Fibroblast of lung (primary cell): ENCODE measurements around the gene SPPL3. TPM values are rescaled to one million over a fixed set of nuclear protein-coding genes. Genes with fewer than 3 reads are reported as not detected.

ENCODE experiments used
- DNase-seq, 2 donors: peaks; one replicate each; pipeline versions ENCODE4 v3.0.0 to v3.0.0-alpha.2; 2010; ENCODE audit warnings: low read depth in 2 of 2
- H2AFZ ChIP-seq: 2 replicates; pipeline ENCODE4 v1.5.1; 2012; ENCODE audit warnings: low read length, control low read depth, inconsistent platforms
- H3K27ac ChIP-seq: 2 replicates; pipeline ENCODE4 v1.5.1; 2011; ENCODE audit warnings: low read length, control low read depth; ENCODE audit not compliant: insufficient read depth
- H3K27me3 ChIP-seq: 2 replicates; pipeline ENCODE4 v1.5.1; 2011; ENCODE audit warnings: mild to moderate bottlenecking, low read length; ENCODE audit not compliant: control insufficient read depth, insufficient read depth
- H3K36me3 ChIP-seq: 2 replicates; pipeline ENCODE4 v1.5.1; 2011; ENCODE audit warnings: low read length; ENCODE audit not compliant: control insufficient read depth, insufficient read depth
- H3K4me1 ChIP-seq: 2 replicates; pipeline ENCODE4 v1.5.1; 2011; ENCODE audit warnings: low read length; ENCODE audit not compliant: control insufficient read depth, insufficient read depth; ENCODE audit errors: extremely low read depth
- H3K4me2 ChIP-seq: 2 replicates; pipeline ENCODE4 v1.5.1; 2011; ENCODE audit warnings: low read length, control low read depth; ENCODE audit not compliant: insufficient read depth; ENCODE audit errors: extremely low read depth
- H3K4me3 ChIP-seq, 4 experiments: fragments of 200-600 bp in 1 of 4; sonication (generic) in 1 of 4; replicated peaks in 1 of 4; 2 replicates each; pipeline ENCODE4 v1.5.1; 2011 to 2016; ENCODE audit warnings: low read length in 4 of 4, low read depth in 3 of 4, mild to moderate bottlenecking in 3 of 4, control low read depth in 2 of 4, inconsistent platforms in 1 of 4, mixed read lengths in 1 of 4; ENCODE audit not compliant: insufficient read depth in 1 of 4; ENCODE audit errors: control extremely low read depth in 1 of 4
- H3K79me2 ChIP-seq: 2 replicates; pipeline ENCODE4 v1.5.1; 2012; ENCODE audit warnings: mild to moderate bottlenecking, low read length, inconsistent platforms; ENCODE audit not compliant: control insufficient read depth, insufficient read depth
- H3K9ac ChIP-seq: 2 replicates; pipeline ENCODE4 v1.5.1; 2011; ENCODE audit warnings: mild to moderate bottlenecking, low read length, control low read depth; ENCODE audit not compliant: insufficient read depth
- H3K9me3 ChIP-seq: 2 replicates; pipeline ENCODE4 v1.5.1; 2012; ENCODE audit warnings: low read depth, low read length; ENCODE audit not compliant: control insufficient read depth, insufficient read depth
- H4K20me1 ChIP-seq: 2 replicates; pipeline ENCODE4 v1.5.1; 2011; ENCODE audit warnings: low read length; ENCODE audit not compliant: control insufficient read depth, insufficient read depth; ENCODE audit errors: extremely low read depth
- CTCF ChIP-seq, 2 donors: IDR thresholded peaks in 1 of 2; conservative IDR thresholded peaks in 1 of 2; 1 replicate in 1 of 2; 2 replicates in 1 of 2; pipeline ENCODE4 v1.5.1; 2011 to 2012; ENCODE audit warnings: low read length in 2 of 2, control low read depth in 1 of 2, inconsistent platforms in 1 of 2, low read depth in 1 of 2, mild to moderate bottlenecking in 1 of 2
- EZH2 ChIP-seq: IDR thresholded peaks from 2 replicates; pipeline ENCODE4 v1.5.1; 2012; ENCODE audit warnings: low read length, control low read depth, mild to moderate bottlenecking; ENCODE audit errors: missing control alignments
- polyA plus RNA-seq, 2 donors: library from polyadenylated mRNA; depleted of rRNA in 1 of 2; stranded (reverse) in 1 of 2; unstranded in 1 of 2; fragments of >200 nt; gene quantifications; 2 replicates each; pipeline ENCODE4 v1.2.1, GENCODE V29; 2011 to 2012; ENCODE audit warnings: missing spikeins in 1 of 2
- total RNA-seq: library from RNA; depleted of rRNA; stranded (reverse); fragments of >200 nt; gene quantifications from 2 replicates; pipeline ENCODE4 v1.2.1, GENCODE V29; 2014

SPPL3 gene
- total and polyA plus RNA-seq, 2 donors (not counting 1 experiment from before 2014, with no cell fraction given) = 7.1 to 41.4 TPM

- Histone ChIP-seq H3K36me3 (no peaks in the 10 kb centered on the region), H3K9ac (no peak overlapping the region), H3K4me1 (no peaks in the 10 kb centered on the region), H3K27ac (no peak overlapping the region), H3K79me2 (no peaks in the 10 kb centered on the region), H3K27me3 (no peaks in the 10 kb centered on the region), H3K4me3 (no peak overlapping the region), H3K9me3 (no peaks in the 10 kb centered on the region), H4K20me1 (no peaks in the 10 kb centered on the region), H2AFZ (no peak overlapping the region), H3K4me2 (no peak overlapping the region)
- no peak for TF ChIP-seq CTCF (conservative IDR thresholded peaks at IDR 0.05 in 1 of 2, IDR thresholded peaks at IDR 0.05 in 1 of 2; ENCODE audit: low read depth in 1 of 2, low read length in 2 of 2)
- no peak for TF ChIP-seq EZH2
- DNase-seq = peak in 1 of 2 donors; percentile 23
Measured at GRCh38 chr12:120855823-120856588, 48.2 kb downstream of the SPPL3 start.

- no peaks in the 10 kb centered on the region for H3K9me3 ChIP-seq
- no peak overlapping the region for H3K4me3 ChIP-seq
- H3K4me2 ChIP-seq = no peak overlapping the region
- no peak overlapping the region for H3K27ac ChIP-seq
- TF ChIP-seq CTCF (conservative IDR thresholded peaks at IDR 0.05 in 1 of 2, IDR thresholded peaks at IDR 0.05 in 1 of 2; ENCODE audit: low read depth in 1 of 2, low read length in 2 of 2) (no peak), EZH2 (no peak)
- no peak for DNase-seq
- no peak overlapping the region for H2AFZ ChIP-seq
- H3K36me3 ChIP-seq = no peaks in the 10 kb centered on the region
- H3K27me3 ChIP-seq = no peaks in the 10 kb centered on the region
- H3K4me1 ChIP-seq = no peaks in the 10 kb centered on the region
- no peaks in the 10 kb centered on the region for H3K79me2 ChIP-seq
- no peak overlapping the region for H3K9ac ChIP-seq
- no peaks in the 10 kb centered on the region for H4K20me1 ChIP-seq
Measured at GRCh38 chr12:120854804-120855203, 49.4 kb downstream of the SPPL3 start.

- no peaks in the 10 kb centered on the region for H3K36me3 ChIP-seq
- H2AFZ ChIP-seq = no peak overlapping the region
- DNase-seq = peak in 1 of 2 donors; percentile 42
- H3K4me2 ChIP-seq = no peak overlapping the region
- TF ChIP-seq EZH2 (no peak), CTCF (conservative IDR thresholded peaks at IDR 0.05 in 1 of 2, IDR thresholded peaks at IDR 0.05 in 1 of 2; ENCODE audit: low read depth in 1 of 2, low read length in 2 of 2) (no peak)
- no peaks in the 10 kb centered on the region for H3K4me1 ChIP-seq
- H3K79me2 ChIP-seq = no peaks in the 10 kb centered on the region
- no peak overlapping the region for H3K9ac ChIP-seq
- no peak overlapping the region for H3K27ac ChIP-seq
- no peak overlapping the region for H3K4me3 ChIP-seq
- no peaks in the 10 kb centered on the region for H3K27me3 ChIP-seq
- H4K20me1 ChIP-seq = peaks cover 3% of the 10 kb centered on the region
- H3K9me3 ChIP-seq = no peaks in the 10 kb centered on the region
Measured at GRCh38 chr12:120853188-120853587, 51.0 kb downstream of the SPPL3 start.
